PC-9 (cell line): Measurements from ENCODE around the gene TGM1. TPM values are rescaled to one million over a fixed set of nuclear protein-coding genes. Genes with fewer than 3 reads are reported as not detected.

ENCODE experiments used
- total RNA-seq: library from RNA; stranded (reverse); gene quantifications from 2 replicates; pipeline ENCODE4 v1.2.3, GENCODE V29; 2021

TGM1 gene
- total RNA-seq, 1 experiment from 2014 or later = 7.2 TPM

Other genes starting within 250 kb of the TGM1 start
- gene CARMIL3, start 211.2 kb downstream of the TGM1 start, total RNA-seq = not detected in 2 replicates
- not detected in 2 replicates for gene CPNE6, start 191.6 kb downstream of the TGM1 start, total RNA-seq
- 77.4 and 113 TPM in 2 replicates for gene PCK2, start 168.9 kb downstream of the TGM1 start, total RNA-seq
- 52.7 and 87.6 TPM in 2 replicates for gene DCAF11, start 148.4 kb downstream of the TGM1 start, total RNA-seq
- 1.2 and 2.3 TPM in 2 replicates for gene NRL, start 148.2 kb downstream of the TGM1 start, total RNA-seq
- 0.48 and 0.72 TPM in 2 replicates for gene FITM1, start 132.5 kb downstream of the TGM1 start, total RNA-seq
- gene PSME1, start 127.0 kb downstream of the TGM1 start, total RNA-seq = 172 and 174 TPM in 2 replicates
- 27.4 and 37.1 TPM in 2 replicates for gene EMC9, start 121.6 kb downstream of the TGM1 start, total RNA-seq
- gene PSME2, start 116.6 kb downstream of the TGM1 start, total RNA-seq = 96.0 and 153 TPM in 2 replicates
- 44.6 and 60.8 TPM in 2 replicates for gene RNF31, start 115.7 kb downstream of the TGM1 start, total RNA-seq
- gene IRF9, start 101.9 kb downstream of the TGM1 start, total RNA-seq = 18.8 and 21.4 TPM in 2 replicates
- gene REC8, start 91.1 kb downstream of the TGM1 start, total RNA-seq = 6.5 and 8.3 TPM in 2 replicates
- gene IPO4, start 74.4 kb downstream of the TGM1 start, total RNA-seq = 39.0 and 44.1 TPM in 2 replicates
- 37.3 and 41.2 TPM in 2 replicates for gene TM9SF1, start 67.7 kb downstream of the TGM1 start, total RNA-seq
- not detected in 2 replicates for gene TSSK4, start 57.5 kb downstream of the TGM1 start, total RNA-seq
- gene CHMP4A, start 49.7 kb downstream of the TGM1 start, total RNA-seq = 31.2 and 37.6 TPM in 2 replicates
- gene MDP1, start 47.1 kb downstream of the TGM1 start, total RNA-seq = 8.7 and 15.3 TPM in 2 replicates
- gene NEDD8, start 30.8 kb downstream of the TGM1 start, total RNA-seq = 134 and 179 TPM in 2 replicates
- 55.3 and 63.7 TPM in 2 replicates for gene GMPR2, start 30.2 kb downstream of the TGM1 start, total RNA-seq
- 22.4 and 23.0 TPM in 2 replicates for gene TINF2, start 20.6 kb downstream of the TGM1 start, total RNA-seq
- gene RABGGTA, start 8.4 kb upstream of the TGM1 start, total RNA-seq = 25.2 and 30.1 TPM in 2 replicates
- gene DHRS1, start 36.6 kb upstream of the TGM1 start, total RNA-seq = 37.9 and 41.4 TPM in 2 replicates
- 24.4 and 31.1 TPM in 2 replicates for gene NOP9, start 36.7 kb upstream of the TGM1 start, total RNA-seq
- gene CIDEB, start 44.8 kb upstream of the TGM1 start, total RNA-seq = not detected in 2 replicates
- 15.0 and 26.1 TPM in 2 replicates for gene LTB4R2, start 47.0 kb upstream of the TGM1 start, total RNA-seq
- 10.3 and 16.4 TPM in 2 replicates for gene LTB4R, start 48.3 kb upstream of the TGM1 start, total RNA-seq
- 1.8 and 2.0 TPM in 2 replicates for gene ADCY4, start 71.9 kb upstream of the TGM1 start, total RNA-seq
- gene RIPK3, start 76.8 kb upstream of the TGM1 start, total RNA-seq = 4.0 and 6.4 TPM in 2 replicates
- 48.3 and 76.3 TPM in 2 replicates for gene NFATC4, start 105.0 kb upstream of the TGM1 start, total RNA-seq
- 15.1 and 17.7 TPM in 2 replicates for gene NYNRIN, start 135.8 kb upstream of the TGM1 start, total RNA-seq
- 7.6 and 8.3 TPM in 2 replicates for gene CBLN3, start 166.5 kb upstream of the TGM1 start, total RNA-seq
- 51.5 and 53.4 TPM in 2 replicates for gene KHNYN, start 166.8 kb upstream of the TGM1 start, total RNA-seq
- 14.8 and 17.2 TPM in 2 replicates for gene SDR39U1, start 179.6 kb upstream of the TGM1 start, total RNA-seq
- gene CMA1, start 245.1 kb upstream of the TGM1 start, total RNA-seq = not detected in 2 replicates